ENCODE measurements around the gene PLA2G2D. TPM values are rescaled to one million over a fixed set of nuclear protein-coding genes. Genes with fewer than 3 reads are reported as not detected.

Gene PLA2G2D
- total RNA-seq, 1 experiment from 2014 or later: not detected

DNA sequence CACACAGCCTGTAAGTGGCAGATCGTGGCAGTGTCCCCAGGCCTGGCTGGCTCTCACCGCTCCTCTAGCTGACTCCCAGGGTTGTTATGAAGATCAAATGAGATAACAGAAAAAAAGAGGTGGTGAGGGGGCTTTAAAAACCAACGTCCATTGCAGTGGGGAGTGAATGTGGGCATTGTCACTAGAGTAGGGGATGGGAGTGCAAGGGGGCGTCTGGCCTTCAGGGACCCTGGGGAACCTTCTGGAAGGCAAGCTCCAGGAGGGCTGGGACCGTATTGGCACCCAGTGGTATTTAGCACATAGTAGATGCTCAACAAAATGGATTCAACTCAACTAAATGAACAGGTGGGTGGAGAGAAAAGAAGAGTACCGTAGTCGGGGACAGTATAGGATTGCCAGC lies 3.4 kb downstream of the PLA2G2D start:
- Histone ChIP-seq H3K4me1 (ENCODE audit: insufficient read depth, low read length) (no peaks in the 10 kb centered on the region), H3K23me2 (ENCODE audit: insufficient read length, low read depth, low read length, poor library complexity, severe bottlenecking) (peaks cover 4% of the 10 kb centered on the region), H3K9me3 (ENCODE audit: control insufficient read depth, low read depth, low read length) (no peaks in the 10 kb centered on the region), H3K79me2 (ENCODE audit: insufficient read depth, low read length) (no peaks in the 10 kb centered on the region), H3K4me2 (ENCODE audit: insufficient read depth, insufficient read length, low read length) (no peak overlapping the region), H4K5ac (ENCODE audit: insufficient read length, low read depth, low read length) (no peak overlapping the region), H2AFZ (ENCODE audit: low read length) (no peak overlapping the region), H2BK120ac (ENCODE audit: low read depth, low read length, poor library complexity, severe bottlenecking) (no peak overlapping the region), H3K18ac (ENCODE audit: insufficient read length, low read depth, low read length) (no peak overlapping the region), H4K20me1 (ENCODE audit: control insufficient read depth, insufficient read depth, insufficient read length) (no peaks in the 10 kb centered on the region), H4K91ac (ENCODE audit: insufficient read length, low read depth, low read length) (no peak overlapping the region), H2AK5ac (ENCODE audit: insufficient read length, low read length) (no peak overlapping the region), H2BK5ac (ENCODE audit: insufficient read length, low read length) (no peak overlapping the region), H3K27ac (ENCODE audit: insufficient read length, low read depth, low read length) (no peak overlapping the region), H3T11ph (ENCODE audit: low read length) (no peak overlapping the region), H4K8ac (replicated peaks; ENCODE audit: insufficient read length, low read depth, low read length) (no peak overlapping the region), H3K4ac (ENCODE audit: low read depth, low read length) (no peak overlapping the region), H3K23ac (ENCODE audit: insufficient read length, low read depth, low read length) (no peak overlapping the region), H2BK20ac (ENCODE audit: low read depth, low read length, poor library complexity, severe bottlenecking) (no peak overlapping the region), H2BK12ac (ENCODE audit: insufficient read length, low read depth, low read length) (no peak overlapping the region), H3K79me1 (ENCODE audit: insufficient read depth, low read depth, low read length, poor library complexity, severe bottlenecking) (no peaks in the 10 kb centered on the region), H3K14ac (ENCODE audit: insufficient read depth, low read length) (no peak overlapping the region), H3K56ac (ENCODE audit: insufficient read length, low read depth, low read length) (no peak overlapping the region), H3K9ac (ENCODE audit: extremely low read depth, insufficient read length, low read length) (no peak overlapping the region), H3K27me3 (ENCODE audit: insufficient read depth, low read length) (no peaks in the 10 kb centered on the region), H2BK15ac (ENCODE audit: low read depth, low read length) (no peak overlapping the region)
- Mint-ChIP-seq H3K27me3 (ENCODE audit: low read depth) (peaks cover 13% of the 10 kb centered on the region), H3K36me3 (ENCODE audit: insufficient read depth in 1 of 3, low read depth in 3 of 3) (no peaks in the 10 kb centered on the region), H3K4me3 (no peak overlapping the region), H3K27ac (no peak overlapping the region), H3K9me3 (0 out of 5 replicates have a peak, but pooled peaks cover 0 to 4% of the 10 kb centered on the region in 2 experiments), H3K4me1 (peaks cover 6 to 16% of the 10 kb centered on the region in 2 experiments)
- WGBS (ENCODE audit: extremely low coverage, insufficient read length, low lambda C conversion rate): no CpG with 5 or more reads among the region's 7 CpGs
- no peak for TF ChIP-seq CTCF (conservative IDR thresholded peaks at IDR 0.05)
- no peak for DNase-seq

All from H9 (cell line).